Colonic mucosa (tissue), 4 donors: ENCODE results near the gene DAPP1. TPM values are rescaled to one million over a fixed set of nuclear protein-coding genes. Genes with fewer than 3 reads are reported as not detected.

Experiments used
- DNase-seq: peaks from one replicate; pipeline ENCODE4 v3.0.0-alpha.2; 2020
- H3K27ac ChIP-seq: fragments of 200-600 bp; one replicate; pipeline ENCODE4 v1.8.0; 2021
- H3K27me3 ChIP-seq: fragments of 200-600 bp; one replicate; pipeline ENCODE4 v1.8.0; 2021
- H3K36me3 ChIP-seq: fragments of 200-600 bp; one replicate; pipeline ENCODE4 v1.8.0; 2021
- H3K4me1 ChIP-seq: fragments of 200-600 bp; one replicate; pipeline ENCODE4 v1.8.0; 2021; ENCODE audit warnings: mild to moderate bottlenecking
- H3K4me3 ChIP-seq: fragments of 200-600 bp; one replicate; pipeline ENCODE4 v1.8.0; 2021
- H3K9ac ChIP-seq, 2 donors: one replicate each; pipeline ENCODE4 v1.7.0; 2013; ENCODE audit warnings: control low read depth in 2 of 2, low read depth in 2 of 2, low read length in 2 of 2
- H3K9me3 ChIP-seq: fragments of 200-600 bp; one replicate; pipeline ENCODE4 v1.8.0; 2021
- intact Hi-C: fragments of 100-400 bp; cut with DNase I; formaldehyde crosslinking; loops from one replicate; pipeline ENCODE4 v1.14.1; 2022
- total RNA-seq, 2 donors: library from RNA; stranded (reverse); fragmentation: NEBNext Ultra II Directional in 1 of 2; extraction: Animal tissue kit (Norgen Biotek cat#: 25700) in 1 of 2; gene quantifications; one replicate each; pipeline ENCODE4 v1.2.1, GENCODE V29; 2021
- TF ChIP-seq, protein P1 (sequence below): fragments of 200-600 bp; IDR thresholded peaks from one replicate; pipeline ENCODE4 v1.8.0; 2022; ENCODE audit warnings: antibody characterized with exemption, mild to moderate bottlenecking
- donor health status: healthy.
- donor health status: DM: no; HTN: no; CAD: no.
- donor health status: DM: no; HTN: no; CAD: no.

DAPP1 gene
- total RNA-seq, 2 donors from 2014 or later = 3.6 to 5.0 TPM

- H3K36me3 ChIP-seq = no peaks in the 10 kb centered on the region
- H3K27ac ChIP-seq = no peak overlapping the region
- no peaks in the 10 kb centered on the region for H3K4me1 ChIP-seq
- no peak overlapping the region for H3K9ac ChIP-seq
- no peak overlapping the region for H3K4me3 ChIP-seq
- DNase-seq = no peak
- H3K27me3 ChIP-seq = no peaks in the 10 kb centered on the region
- TF ChIP-seq, protein P1, sequence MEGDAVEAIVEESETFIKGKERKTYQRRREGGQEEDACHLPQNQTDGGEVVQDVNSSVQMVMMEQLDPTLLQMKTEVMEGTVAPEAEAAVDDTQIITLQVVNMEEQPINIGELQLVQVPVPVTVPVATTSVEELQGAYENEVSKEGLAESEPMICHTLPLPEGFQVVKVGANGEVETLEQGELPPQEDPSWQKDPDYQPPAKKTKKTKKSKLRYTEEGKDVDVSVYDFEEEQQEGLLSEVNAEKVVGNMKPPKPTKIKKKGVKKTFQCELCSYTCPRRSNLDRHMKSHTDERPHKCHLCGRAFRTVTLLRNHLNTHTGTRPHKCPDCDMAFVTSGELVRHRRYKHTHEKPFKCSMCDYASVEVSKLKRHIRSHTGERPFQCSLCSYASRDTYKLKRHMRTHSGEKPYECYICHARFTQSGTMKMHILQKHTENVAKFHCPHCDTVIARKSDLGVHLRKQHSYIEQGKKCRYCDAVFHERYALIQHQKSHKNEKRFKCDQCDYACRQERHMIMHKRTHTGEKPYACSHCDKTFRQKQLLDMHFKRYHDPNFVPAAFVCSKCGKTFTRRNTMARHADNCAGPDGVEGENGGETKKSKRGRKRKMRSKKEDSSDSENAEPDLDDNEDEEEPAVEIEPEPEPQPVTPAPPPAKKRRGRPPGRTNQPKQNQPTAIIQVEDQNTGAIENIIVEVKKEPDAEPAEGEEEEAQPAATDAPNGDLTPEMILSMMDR = no peak
- intact Hi-C loops = loop anchor here (5.0 kb wide), 2 partner anchors 74 to 324 kb away; partner anchors contain the start of gene TRMT10A
- no peaks in the 10 kb centered on the region for H3K9me3 ChIP-seq
These were observed 69.5 kb downstream of the DAPP1 start for GRCh38 chr4:99886146-99886545.

GRCh38 chr4:99887837-99888236, 71.2 kb downstream of the DAPP1 start:
- Histone ChIP-seq H3K27ac (no peak overlapping the region), H3K9ac (no peak overlapping the region), H3K27me3 (no peaks in the 10 kb centered on the region), H3K9me3 (no peaks in the 10 kb centered on the region), H3K36me3 (no peaks in the 10 kb centered on the region), H3K4me1 (no peaks in the 10 kb centered on the region), H3K4me3 (no peak overlapping the region)
- intact Hi-C loops = loop anchor here (5.0 kb wide), 2 partner anchors 76 to 326 kb away; partner anchors contain the start of gene TRMT10A
- DNase-seq = no peak
- TF ChIP-seq, protein P1 = no peak

GRCh38 chr4:99891351-99891750, 74.7 kb downstream of the DAPP1 start:
- no peak overlapping the region for H3K9ac ChIP-seq
- no peaks in the 10 kb centered on the region for H3K36me3 ChIP-seq
- no peak overlapping the region for H3K27ac ChIP-seq
- no peak overlapping the region for H3K4me3 ChIP-seq
- TF ChIP-seq, protein P1 = no peak
- H3K9me3 ChIP-seq = no peaks in the 10 kb centered on the region
- no peaks in the 10 kb centered on the region for H3K27me3 ChIP-seq
- H3K4me1 ChIP-seq = no peaks in the 10 kb centered on the region
- intact Hi-C loops = loop anchor here (5.0 kb wide), 1 partner anchor 56 kb away; the partner anchor contains the start of gene DNAJB14
- DNase-seq = no peak

DNA sequence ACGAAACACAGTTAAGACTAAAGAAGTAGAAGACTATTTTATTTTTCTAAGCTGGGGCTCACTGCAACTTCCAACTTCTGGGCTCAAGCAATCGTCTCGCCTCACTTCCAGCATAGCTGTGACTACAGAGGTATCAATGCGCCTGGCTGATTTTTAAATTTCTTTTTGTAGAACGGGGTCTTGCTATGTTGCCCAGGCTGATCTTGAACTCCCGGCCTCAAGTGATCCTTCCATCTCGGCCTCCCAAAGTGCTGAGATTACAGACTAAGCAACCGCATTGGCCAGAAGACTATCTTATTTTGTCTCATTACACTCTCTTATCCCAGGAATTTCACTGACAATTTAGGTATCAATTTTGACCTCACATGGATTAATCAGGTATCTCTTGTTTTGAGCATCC, 76.4 kb downstream of the DAPP1 start:
- Histone ChIP-seq H3K9ac (peak overlapping the region in 1 of 2 donors; percentile 90), H3K27me3 (no peaks in the 10 kb centered on the region), H3K9me3 (no peaks in the 10 kb centered on the region), H3K27ac (no peak overlapping the region), H3K4me1 (no peaks in the 10 kb centered on the region), H3K36me3 (no peaks in the 10 kb centered on the region), H3K4me3 (peak overlapping the region; percentile 84)
- intact Hi-C loops = loop anchor here (5.0 kb wide), 1 partner anchor 54 kb away; the partner anchor contains the start of gene DNAJB14
- TF ChIP-seq, protein P1 = no peak
- no peak for DNase-seq

- Histone ChIP-seq H3K9me3 (no peaks in the 10 kb centered on the region), H3K27ac (peak overlapping the region; percentile 66), H3K9ac (peak overlapping the region; percentile 90 to 94), H3K4me1 (no peaks in the 10 kb centered on the region), H3K36me3 (no peaks in the 10 kb centered on the region), H3K4me3 (peak overlapping the region; percentile 84), H3K27me3 (no peaks in the 10 kb centered on the region)
- intact Hi-C loops = loop anchor here (5.0 kb wide), 1 partner anchor 54 kb away; the partner anchor contains the start of gene DNAJB14
- TF ChIP-seq, protein P1 = no peak
- no peak for DNase-seq
These were observed 77.2 kb downstream of the DAPP1 start for GRCh38 chr4:99893839-99894160.
